GM23338 (cell line): ENCODE results near the gene ADCY5. TPM values are rescaled to one million over a fixed set of nuclear protein-coding genes. Genes with fewer than 3 reads are reported as not detected.

Experiments
- ATAC-seq: fragments of 200-7000 bp; cut with Tn5 transposase; 3 replicates; pipeline ENCODE4 v1.9.1; 2020
- DNase-seq: peaks from one replicate; pipeline ENCODE4 v3.0.0-alpha.2; 2015; ENCODE audit warnings: low spot score
- H2AFZ ChIP-seq: fragments of 200-600 bp; sonication (generic); 2 replicates; pipeline ENCODE4 v1.8.0; 2016; ENCODE audit warnings: antibody characterized with exemption, mild to moderate bottlenecking, moderate library complexity
- H3F3A ChIP-seq: fragments of 200-600 bp; sonication (generic); replicated peaks from 2 replicates; pipeline ENCODE4 v1.8.0; 2017; ENCODE audit warnings: antibody characterized with exemption, mixed run types, low read depth
- H3K27ac ChIP-seq: fragments of 200-600 bp; sonication (generic); 2 replicates; pipeline ENCODE4 v1.6.1; 2016; ENCODE audit warnings: low read depth
- H3K27me3 ChIP-seq: fragments of 200-600 bp; sonication (generic); 2 replicates; pipeline ENCODE4 v1.8.0; 2016; ENCODE audit warnings: mild to moderate bottlenecking, mixed run types, moderate library complexity; ENCODE audit not compliant: insufficient read depth
- H3K36me3 ChIP-seq: fragments of 200-600 bp; sonication (generic); 2 replicates; pipeline ENCODE4 v1.8.0; 2016; ENCODE audit warnings: mild to moderate bottlenecking; ENCODE audit not compliant: insufficient read depth
- H3K4me1 ChIP-seq: fragments of 200-600 bp; sonication (generic); 2 replicates; pipeline ENCODE4 v1.8.0; 2016; ENCODE audit warnings: mild to moderate bottlenecking, moderate library complexity; ENCODE audit not compliant: insufficient read depth
- H3K4me2 ChIP-seq: fragments of 200-600 bp; sonication (generic); 2 replicates; pipeline ENCODE4 v1.7.1; 2017; ENCODE audit warnings: mixed run types
- H3K4me3 ChIP-seq: fragments of 200-600 bp; sonication (generic); 2 replicates; pipeline ENCODE4 v1.6.1; 2016; ENCODE audit warnings: mixed run types
- H3K79me2 ChIP-seq: fragments of 200-600 bp; sonication (generic); replicated peaks from 2 replicates; pipeline ENCODE4 v1.8.0; 2017; ENCODE audit warnings: mild to moderate bottlenecking; ENCODE audit not compliant: insufficient read depth
- H3K9me2 ChIP-seq: fragments of 200-600 bp; sonication (generic); 2 replicates; pipeline ENCODE4 v1.8.0; 2017; ENCODE audit not compliant: insufficient read depth
- H4K20me1 ChIP-seq: fragments of 200-600 bp; sonication (generic); replicated peaks from 2 replicates; pipeline ENCODE4 v1.8.0; 2017; ENCODE audit warnings: mild to moderate bottlenecking; ENCODE audit not compliant: insufficient read depth
- H3K27ac Mint-ChIP-seq: 2 replicates; pipeline ENCODE4 v1.8.0; 2020; ENCODE audit warnings: inconsistent platforms, mild to moderate bottlenecking, moderate library complexity, mixed read lengths
- H3K27me3 Mint-ChIP-seq: 3 replicates; pipeline ENCODE4 v1.8.0; 2022; ENCODE audit warnings: low read depth, mild to moderate bottlenecking, moderate library complexity, mixed read lengths, inconsistent platforms; ENCODE audit not compliant: insufficient read depth, poor library complexity
- H3K36me3 Mint-ChIP-seq: 3 replicates; pipeline ENCODE4 v1.8.0; 2021; ENCODE audit warnings: low read depth, mild to moderate bottlenecking, inconsistent platforms, moderate library complexity, mixed read lengths
- H3K4me1 Mint-ChIP-seq: 3 replicates; pipeline ENCODE4 v1.8.0; 2020; ENCODE audit warnings: mild to moderate bottlenecking, inconsistent platforms, mixed read lengths
- H3K4me3 Mint-ChIP-seq: 3 replicates; pipeline ENCODE4 v1.8.0; 2021; ENCODE audit warnings: moderate library complexity, mild to moderate bottlenecking, inconsistent platforms, mixed read lengths
- H3K9me3 Mint-ChIP-seq: 3 replicates; pipeline ENCODE4 v1.8.0; 2020; ENCODE audit warnings: moderate library complexity, mild to moderate bottlenecking, inconsistent platforms, mixed read lengths
- CREB1 ChIP-seq: fragments of 250-450 bp; sonication (Bioruptor Pico); IDR thresholded peaks from 2 replicates; pipeline ENCODE4 v1.5.0; 2020; ENCODE audit warnings: low read depth, mild to moderate bottlenecking, moderate library complexity
- CTCF ChIP-seq, 2 experiments: fragments of 200-600 bp in 1 of 2; sonication (generic) in 1 of 2; conservative IDR thresholded peaks; 2 replicates each; pipeline versions ENCODE4 v1.5.1 to v1.6.1; 2016 to 2017; ENCODE audit warnings: antibody characterized with exemption in 2 of 2, low read depth in 2 of 2, mild to moderate bottlenecking in 2 of 2, moderate library complexity in 1 of 2
- ETS1 ChIP-seq: IDR thresholded peaks from 2 replicates; pipeline ENCODE4 v1.6.1; 2016; ENCODE audit warnings: antibody characterized with exemption
- EZH2phosphoT487 ChIP-seq: fragments of 200-600 bp; sonication (generic); IDR thresholded peaks from one replicate; pipeline ENCODE4 v1.8.1; 2018; ENCODE audit warnings: antibody characterized with exemption; ENCODE audit not compliant: unreplicated experiment
- NANOG ChIP-seq: IDR thresholded peaks from 2 replicates; pipeline ENCODE4 v1.6.1; 2016; ENCODE audit warnings: antibody characterized with exemption, borderline replicate concordance
- POLR2AphosphoS5 ChIP-seq: IDR thresholded peaks from 2 replicates; pipeline ENCODE4 v1.6.1; 2016; ENCODE audit warnings: antibody characterized with exemption, low read depth
- REST ChIP-seq: IDR thresholded peaks from one replicate; pipeline ENCODE4 v1.6.1; 2018; ENCODE audit warnings: antibody characterized with exemption; ENCODE audit not compliant: unreplicated experiment
- STAT1 ChIP-seq: IDR thresholded peaks from one replicate; pipeline ENCODE4 v1.6.1; 2016; ENCODE audit warnings: antibody characterized with exemption; ENCODE audit not compliant: unreplicated experiment
- ZNF331 ChIP-seq: fragments of 250-450 bp; sonication (Bioruptor Pico); IDR thresholded peaks from 2 replicates; pipeline ENCODE4 v1.5.0; 2020; ENCODE audit warnings: low read depth, mild to moderate bottlenecking, moderate library complexity
- polyA plus RNA-seq: library from polyadenylated mRNA; unstranded; fragments of >200 nt; fragmentation: Nextera tagmentation; extraction: Ambion mirVana; gene quantifications from 2 replicates; pipeline ENCODE4 v1.2.1, GENCODE V29; 2016
- total RNA-seq: library from RNA; depleted of rRNA; stranded (reverse); fragments of >200 nt; shearing (Covaris generic); gene quantifications from 2 replicates; pipeline ENCODE4 v1.2.3, GENCODE V29; 2014

ADCY5 gene
- total and polyA plus RNA-seq, 2 experiments from 2014 or later: 3.5 to 10.2 TPM

GRCh38 chr3:123410149-123410515 is 38.8 kb downstream of the ADCY5 start:
- TF ChIP-seq STAT1 (no peak), ETS1 (no peak)
- H3K4me1 ChIP-seq: peaks cover 5% of the 10 kb centered on the region; the same call in 1 of the 2 replicates
- DNase-seq (no peak), ATAC-seq (no peak)
- H3K27ac Mint-ChIP-seq: no peak overlapping the region
- H3K4me1 Mint-ChIP-seq: peaks cover 34% of the 10 kb centered on the region
- H3K4me3 Mint-ChIP-seq: no peak overlapping the region
- H3K4me3 ChIP-seq: no peak overlapping the region
- no peaks in the 10 kb centered on the region for H3F3A ChIP-seq
- no peak overlapping the region for H2AFZ ChIP-seq
- peaks cover 13% of the 10 kb centered on the region for H3K27me3 Mint-ChIP-seq
- no peaks in the 10 kb centered on the region for H3K9me2 ChIP-seq
- no peaks in the 10 kb centered on the region for H3K79me2 ChIP-seq
- H3K36me3 Mint-ChIP-seq: no peaks in the 10 kb centered on the region; the same call in 2 of the 3 replicates
- H3K27me3 ChIP-seq: no peaks in the 10 kb centered on the region
- no peaks in the 10 kb centered on the region for H3K9me3 Mint-ChIP-seq
- H3K27ac ChIP-seq: no peak overlapping the region
- no peak overlapping the region for H3K4me2 ChIP-seq
- no peaks in the 10 kb centered on the region; the same call in 1 of the 2 replicates for H4K20me1 ChIP-seq
- H3K36me3 ChIP-seq: no peaks in the 10 kb centered on the region

GRCh38 chr3:123409443-123410148 is 39.3 kb downstream of the ADCY5 start:
- ATAC-seq (no peak), DNase-seq (no peak)
- H3K4me3 Mint-ChIP-seq: no peak overlapping the region
- Histone ChIP-seq H3K79me2 (no peaks in the 10 kb centered on the region), H2AFZ (no peak overlapping the region), H3K4me2 (no peak overlapping the region), H4K20me1 (no peaks in the 10 kb centered on the region; the same call in 1 of the 2 replicates), H3K4me1 (peaks cover 5% of the 10 kb centered on the region; the same call in 1 of the 2 replicates), H3K27ac (no peak overlapping the region), H3K4me3 (no peak overlapping the region), H3K36me3 (no peaks in the 10 kb centered on the region), H3K9me2 (no peaks in the 10 kb centered on the region), H3K27me3 (no peaks in the 10 kb centered on the region), H3F3A (no peaks in the 10 kb centered on the region)
- no peak for TF ChIP-seq NANOG
- H3K9me3 Mint-ChIP-seq: no peaks in the 10 kb centered on the region
- peaks cover 34% of the 10 kb centered on the region for H3K4me1 Mint-ChIP-seq
- peaks cover 12% of the 10 kb centered on the region for H3K27me3 Mint-ChIP-seq
- H3K36me3 Mint-ChIP-seq: no peaks in the 10 kb centered on the region; the same call in 2 of the 3 replicates
- H3K27ac Mint-ChIP-seq: no peak overlapping the region

- Histone ChIP-seq H3K27me3 (no peaks in the 10 kb centered on the region), H3K36me3 (no peaks in the 10 kb centered on the region), H3K27ac (no peak overlapping the region), H3K9me2 (no peaks in the 10 kb centered on the region), H3K4me2 (no peak overlapping the region), H3K4me3 (no peak overlapping the region), H2AFZ (no peak overlapping the region), H3K4me1 (peaks cover 5% of the 10 kb centered on the region; the same call in 1 of the 2 replicates), H3F3A (no peaks in the 10 kb centered on the region), H3K79me2 (no peaks in the 10 kb centered on the region), H4K20me1 (no peaks in the 10 kb centered on the region; the same call in 1 of the 2 replicates)
- Mint-ChIP-seq H3K36me3 (no peaks in the 10 kb centered on the region; the same call in 2 of the 3 replicates), H3K9me3 (no peaks in the 10 kb centered on the region), H3K4me1 (peaks cover 24% of the 10 kb centered on the region), H3K27ac (no peak overlapping the region), H3K4me3 (no peak overlapping the region), H3K27me3 (peaks cover 3% of the 10 kb centered on the region)
- DNase-seq (no peak), ATAC-seq (no peak)
- TF ChIP-seq CREB1 (no peak), CTCF (conservative IDR thresholded peaks at IDR 0.05; ENCODE audit: low read depth in 2 of 2) (no peak), REST (no peak), ZNF331 (CRISPR knock-in tag) (no peak), EZH2phosphoT487 (no peak), POLR2AphosphoS5 (no peak)
These were observed 42.3 kb downstream of the ADCY5 start for GRCh38 chr3:123406598-123406997.
